Measurements from ENCODE around the gene RPL21. TPM values are rescaled to one million over a fixed set of nuclear protein-coding genes. Genes with fewer than 3 reads are reported as not detected.

Gene RPL21
- total RNA-seq, 1 donor from 2014 or later: 949 TPM

- intact Hi-C loops (cut with micrococcal nuclease): no loop called here
Observed at GRCh38 chr13:27257648-27258253, 6.4 kb downstream of the RPL21 start.

DNA sequence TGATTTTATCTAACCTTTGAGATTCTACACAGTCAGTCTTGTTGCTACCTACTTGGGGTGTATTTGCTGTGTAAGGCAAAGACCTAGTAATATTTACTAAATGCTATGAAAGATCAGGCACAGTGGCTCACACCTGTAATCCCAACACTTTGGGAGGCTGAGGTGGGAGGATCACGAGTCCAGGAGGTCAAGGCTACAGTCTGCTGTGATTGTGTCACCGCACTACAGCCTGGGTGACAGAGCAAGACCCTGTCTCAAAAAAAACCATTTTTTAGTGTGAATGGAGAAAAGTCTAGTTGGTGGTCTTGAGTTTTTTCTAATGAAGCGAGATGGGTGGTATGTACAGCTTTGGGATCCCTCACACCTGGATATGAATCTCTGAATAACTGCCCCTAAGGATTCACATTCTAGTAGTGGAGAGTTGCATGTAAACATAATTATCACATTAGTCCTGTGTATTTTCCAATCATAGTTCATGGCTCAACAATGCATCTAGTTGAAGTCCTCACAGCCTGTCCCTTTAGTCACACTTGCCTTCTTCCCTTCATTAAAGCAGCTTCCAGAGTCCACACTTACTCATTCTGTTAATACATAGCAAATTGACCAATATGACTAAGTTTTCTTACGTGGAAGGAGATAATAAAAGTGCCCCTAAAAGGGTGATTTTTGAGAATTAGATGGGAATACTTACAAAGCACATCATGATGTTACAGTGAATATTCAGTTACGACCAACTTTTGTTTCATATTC is 7.5 kb downstream of the RPL21 start:
- intact Hi-C loops (cut with micrococcal nuclease): no loop called here

DNA sequence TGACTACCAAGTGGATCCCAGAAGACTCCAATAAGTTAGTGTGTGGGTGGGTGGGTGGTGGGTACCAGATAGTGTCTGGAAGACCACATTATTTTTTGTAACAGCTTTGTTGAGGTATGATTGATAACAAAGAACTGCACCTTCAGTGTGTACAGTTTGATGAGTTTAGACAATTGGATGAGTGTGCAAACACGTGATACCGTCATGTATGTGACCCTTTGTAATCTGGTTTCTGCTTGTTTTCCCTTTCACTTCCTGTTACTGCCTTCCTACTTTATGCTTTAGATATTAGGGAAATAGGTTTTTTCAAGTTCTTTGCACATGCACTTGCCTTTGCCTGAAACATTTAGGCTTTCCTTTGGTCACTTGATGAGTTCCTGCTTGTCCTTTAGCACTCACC is 8.5 kb downstream of the RPL21 start:
- intact Hi-C loops (cut with micrococcal nuclease): no loop called here

GRCh38 chr13:27261396-27261795 is 10.0 kb downstream of the RPL21 start:
- intact Hi-C loops (cut with micrococcal nuclease): no loop called here

- intact Hi-C loops (cut with micrococcal nuclease): no loop called here
Observed at GRCh38 chr13:27263438-27263837, 12.1 kb downstream of the RPL21 start.

- intact Hi-C loops (cut with micrococcal nuclease): no loop called here
Observed at GRCh38 chr13:27264181-27264580, 12.8 kb downstream of the RPL21 start.

DNA sequence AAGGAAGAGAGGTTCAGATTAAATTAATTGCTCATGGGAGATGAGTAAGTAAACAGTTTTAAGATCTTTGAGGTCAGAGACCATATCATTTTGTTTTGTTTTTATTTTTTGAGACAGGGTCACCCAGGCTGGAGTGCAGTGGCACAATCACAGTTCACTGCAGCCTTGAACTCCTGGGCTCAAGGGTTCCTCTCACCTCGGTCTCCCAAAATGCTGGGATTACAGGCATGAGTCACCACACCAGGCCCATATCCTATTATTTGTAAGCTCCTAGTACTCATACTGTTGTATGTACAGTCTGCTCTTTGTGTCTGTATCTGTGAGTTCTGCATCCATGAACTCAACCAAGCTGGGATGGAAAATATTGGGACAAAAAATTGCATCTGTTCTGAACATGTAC is 13.3 kb downstream of the RPL21 start:
- intact Hi-C loops (cut with micrococcal nuclease): no loop called here

DNA sequence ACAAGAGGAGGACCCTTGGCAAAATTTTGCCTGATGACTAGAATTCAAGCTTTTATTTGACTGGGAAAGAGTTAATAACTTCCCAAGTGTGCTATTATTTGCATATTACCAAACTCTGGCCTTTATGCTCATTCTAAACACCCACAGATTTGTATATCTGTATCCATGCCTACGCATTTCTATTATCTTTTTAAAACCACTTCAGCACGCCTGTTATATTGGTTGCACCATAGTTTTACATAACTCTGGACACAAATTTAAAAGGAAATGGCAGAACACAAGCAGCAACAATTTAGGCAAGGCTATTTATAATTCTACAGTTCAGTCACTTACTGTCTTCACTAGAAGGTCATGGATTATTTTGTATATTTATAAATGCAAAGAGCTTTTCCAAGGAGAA is 15.6 kb downstream of the RPL21 start:
- intact Hi-C loops (cut with micrococcal nuclease): no loop called here

DNA sequence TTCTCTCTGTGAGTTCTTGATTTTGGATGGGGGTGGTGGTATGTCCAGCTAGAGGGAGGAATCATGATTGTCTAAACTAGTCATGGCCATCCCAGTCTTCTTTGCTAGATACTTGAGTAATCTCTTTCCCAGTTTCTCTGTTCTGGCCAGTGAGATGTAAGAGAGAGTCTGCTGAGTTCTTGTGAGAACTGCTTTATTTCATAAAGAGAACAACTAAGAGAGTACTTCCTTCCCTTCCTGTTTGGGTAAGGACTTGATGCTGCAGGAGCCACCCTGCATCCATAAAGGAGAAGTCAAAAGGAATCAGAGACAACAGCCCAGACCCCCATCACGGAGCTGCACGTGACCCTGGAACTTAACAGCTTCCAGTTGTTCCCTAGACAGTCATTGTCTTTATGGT is 16.2 kb downstream of the RPL21 start:
- intact Hi-C loops (cut with micrococcal nuclease): no loop called here

DNA sequence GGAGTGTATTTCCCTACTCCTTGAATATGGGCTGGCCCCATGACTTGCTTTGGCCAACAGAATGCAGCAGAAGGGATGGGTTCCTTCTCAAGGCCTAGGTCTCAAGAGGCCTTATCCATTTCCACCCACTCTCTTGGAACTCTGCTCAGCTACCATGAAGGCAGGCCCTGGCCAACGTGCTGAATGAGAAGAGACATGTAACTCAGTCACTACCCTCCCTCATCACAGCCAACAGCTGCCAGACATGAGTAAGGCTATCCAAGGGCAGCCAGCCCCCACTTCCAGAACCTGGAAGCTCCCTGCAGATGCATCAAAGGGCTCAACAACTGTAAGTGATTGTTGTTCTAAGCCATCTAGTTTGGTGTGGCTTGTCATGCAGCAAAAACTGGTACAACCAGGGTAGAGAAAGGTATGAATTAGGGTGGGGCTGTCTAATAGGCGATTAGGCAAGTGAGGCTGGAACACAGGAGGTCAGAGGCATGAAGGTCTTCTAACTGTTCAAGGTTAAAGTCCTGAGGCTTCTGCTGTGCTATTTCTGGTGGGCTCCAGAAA is 17.8 kb downstream of the RPL21 start:
- intact Hi-C loops (cut with micrococcal nuclease): no loop called here

DNA sequence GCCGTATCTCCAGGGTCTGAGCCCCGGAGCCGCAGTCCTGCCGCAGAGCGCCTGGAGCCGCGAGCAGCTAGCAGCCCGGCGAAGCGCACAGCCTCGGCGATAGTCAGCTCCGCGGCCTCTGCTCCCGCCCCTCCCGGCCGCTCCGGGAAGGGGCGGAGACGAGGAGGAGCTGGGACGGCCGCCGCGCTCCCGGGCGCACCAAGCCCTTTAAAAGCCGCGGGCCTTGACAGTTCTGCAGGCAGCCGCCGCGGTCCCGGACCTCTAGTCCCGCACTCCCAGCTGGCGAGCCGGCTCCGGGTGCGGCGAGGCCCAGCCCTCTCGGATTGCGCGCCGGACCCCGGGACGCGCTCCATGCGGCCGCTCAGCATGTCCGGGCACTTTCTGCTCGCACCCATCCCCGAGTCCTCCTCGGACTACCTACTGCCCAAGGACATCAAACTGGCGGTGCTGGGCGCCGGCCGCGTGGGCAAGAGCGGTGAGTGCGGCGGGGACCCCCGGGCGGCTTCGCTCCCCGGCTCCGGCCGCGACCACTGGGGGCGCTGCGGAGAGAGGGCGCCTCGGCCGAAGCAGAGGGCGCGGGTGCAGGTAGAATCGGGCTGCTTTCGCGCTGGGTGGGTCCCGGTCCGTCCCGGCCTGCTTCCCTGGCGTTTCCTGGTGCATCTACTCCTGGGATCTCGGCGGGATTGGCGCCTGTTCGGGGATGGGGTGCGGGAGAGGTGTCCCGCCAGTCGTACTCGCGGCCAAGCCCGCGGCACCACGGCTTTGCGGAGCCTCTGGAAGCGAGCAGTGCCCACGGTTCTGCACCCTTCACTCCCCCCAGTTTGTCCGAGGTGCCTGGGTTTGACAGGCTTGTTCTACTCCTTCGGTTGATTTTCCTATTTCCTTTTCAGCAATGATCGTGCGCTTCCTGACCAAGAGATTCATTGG is 19.5 kb downstream of the RPL21 start, which contains the start of gene RASL11A:
Gene RASL11A, plus strand, starts transcription at position 237 of the 927 bp plus-strand sequence. Its CDS starts 115 bp downstream, at position 352.
- intact Hi-C loops (cut with micrococcal nuclease): loop anchor here (1.0 to 2.0 kb wide), 4 partner anchors 19 to 286 kb away; no protein-coding TSS in a partner anchor

GRCh38 chr13:27271570-27272096 is 20.3 kb downstream of the RPL21 start:
- intact Hi-C loops (cut with micrococcal nuclease): loop anchor here (2.0 kb wide), 2 partner anchors 87 to 287 kb away; no protein-coding TSS in a partner anchor

DNA sequence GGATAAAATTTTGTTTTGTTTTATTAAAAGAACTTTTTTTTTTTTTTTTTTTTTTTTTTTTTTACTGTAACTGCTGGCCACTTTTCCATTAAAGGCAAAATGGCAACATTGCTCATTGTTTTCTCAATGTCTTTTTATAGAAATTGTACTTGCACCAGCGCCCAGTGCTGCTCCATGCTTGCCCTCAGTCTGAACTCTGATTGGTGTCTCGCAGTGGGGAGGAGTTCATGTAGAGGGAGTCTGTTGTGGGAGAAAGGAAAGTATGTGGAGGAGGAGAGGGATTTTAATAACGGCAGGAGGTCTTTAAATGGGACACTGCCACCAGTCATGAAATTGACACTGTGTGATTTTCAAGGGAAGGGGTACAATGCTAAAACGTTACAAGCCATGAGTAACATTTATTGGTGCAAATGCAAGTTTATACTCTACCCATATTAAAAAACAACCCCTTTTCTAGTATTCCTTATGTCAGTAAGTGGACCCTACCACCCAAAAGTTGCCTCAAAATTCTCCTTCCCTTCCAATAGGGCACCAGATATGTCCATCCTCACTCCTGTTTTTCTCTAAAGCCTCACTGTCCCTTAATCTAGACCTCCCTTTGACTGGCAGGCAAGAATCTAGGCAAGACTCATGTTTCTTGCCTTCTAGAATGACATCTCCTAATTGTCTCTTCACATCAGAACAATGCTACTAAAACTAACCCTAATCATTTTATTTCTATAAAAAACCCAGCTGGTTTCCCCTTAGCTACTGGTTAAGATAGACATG is 22.5 kb downstream of the RPL21 start:
- intact Hi-C loops (cut with micrococcal nuclease): no loop called here

DNA sequence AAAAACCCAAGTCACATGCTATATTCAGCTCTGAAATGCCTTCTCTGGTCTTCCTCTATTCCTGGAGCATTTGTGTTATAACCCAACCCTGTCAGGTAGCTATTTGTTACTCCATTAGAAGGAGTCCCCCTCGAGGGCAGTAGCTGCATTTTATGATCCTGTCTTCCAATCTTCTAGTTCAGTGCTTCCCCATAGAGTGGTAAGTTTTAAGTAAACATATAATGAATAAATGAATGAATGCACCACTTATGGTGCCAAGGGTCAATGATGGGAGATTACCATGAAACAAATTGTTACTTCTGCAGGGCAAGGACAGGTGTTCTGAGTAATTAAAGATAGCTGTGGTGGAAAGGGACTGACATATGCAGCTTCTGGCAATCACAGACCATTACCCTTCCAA is 23.3 kb downstream of the RPL21 start:
- intact Hi-C loops (cut with micrococcal nuclease): no loop called here

GRCh38 chr13:27276188-27276587 is 24.8 kb downstream of the RPL21 start:
- intact Hi-C loops (cut with micrococcal nuclease): no loop called here

- intact Hi-C loops (cut with micrococcal nuclease): no loop called here
Observed at GRCh38 chr13:27279506-27279905, 28.1 kb downstream of the RPL21 start.

- intact Hi-C loops (cut with micrococcal nuclease): no loop called here
Observed at GRCh38 chr13:27280009-27280656, 28.8 kb downstream of the RPL21 start.

DNA sequence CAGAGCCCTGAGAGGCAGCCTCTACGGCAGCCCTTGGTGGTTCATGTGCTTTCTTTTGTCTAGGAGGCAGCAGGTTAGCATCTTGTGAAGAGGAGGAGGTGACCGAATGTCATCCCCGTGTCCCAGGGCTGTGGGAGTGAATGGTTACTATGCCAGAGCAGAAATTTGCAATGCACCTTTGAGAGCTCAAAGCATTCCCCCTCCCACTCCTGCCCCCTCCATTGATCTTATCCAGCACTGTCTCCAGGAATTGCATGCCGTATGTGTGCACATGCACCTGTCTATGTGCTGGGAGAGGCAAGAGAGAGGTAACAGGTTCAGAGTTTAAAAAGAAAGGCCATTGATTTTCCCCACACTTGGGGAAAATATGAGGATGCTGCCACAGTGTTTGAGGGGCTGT is 29.5 kb downstream of the RPL21 start:
- intact Hi-C loops (cut with micrococcal nuclease): no loop called here

GRCh38 chr13:27281420-27281819 is 30.1 kb downstream of the RPL21 start:
- intact Hi-C loops (cut with micrococcal nuclease): no loop called here

- intact Hi-C loops (cut with micrococcal nuclease): no loop called here
Observed at GRCh38 chr13:27283906-27284493, 32.6 kb downstream of the RPL21 start.
